ENCODE measurements around the gene SLC9A8. TPM values are rescaled to one million over a fixed set of nuclear protein-coding genes. Genes with fewer than 3 reads are reported as not detected.
A peak's percentile ranks its signal among the peaks of the same experiment; 100 is the strongest.
"Not testable (repeated sequence)": the region's sequence is repeated elsewhere in the genome, so short reads cannot be mapped to it uniquely, and the experiment has no call there.

SLC9A8 gene
- total RNA-seq, 1 donor from 2014 or later, result 1.6 TPM

DNA sequence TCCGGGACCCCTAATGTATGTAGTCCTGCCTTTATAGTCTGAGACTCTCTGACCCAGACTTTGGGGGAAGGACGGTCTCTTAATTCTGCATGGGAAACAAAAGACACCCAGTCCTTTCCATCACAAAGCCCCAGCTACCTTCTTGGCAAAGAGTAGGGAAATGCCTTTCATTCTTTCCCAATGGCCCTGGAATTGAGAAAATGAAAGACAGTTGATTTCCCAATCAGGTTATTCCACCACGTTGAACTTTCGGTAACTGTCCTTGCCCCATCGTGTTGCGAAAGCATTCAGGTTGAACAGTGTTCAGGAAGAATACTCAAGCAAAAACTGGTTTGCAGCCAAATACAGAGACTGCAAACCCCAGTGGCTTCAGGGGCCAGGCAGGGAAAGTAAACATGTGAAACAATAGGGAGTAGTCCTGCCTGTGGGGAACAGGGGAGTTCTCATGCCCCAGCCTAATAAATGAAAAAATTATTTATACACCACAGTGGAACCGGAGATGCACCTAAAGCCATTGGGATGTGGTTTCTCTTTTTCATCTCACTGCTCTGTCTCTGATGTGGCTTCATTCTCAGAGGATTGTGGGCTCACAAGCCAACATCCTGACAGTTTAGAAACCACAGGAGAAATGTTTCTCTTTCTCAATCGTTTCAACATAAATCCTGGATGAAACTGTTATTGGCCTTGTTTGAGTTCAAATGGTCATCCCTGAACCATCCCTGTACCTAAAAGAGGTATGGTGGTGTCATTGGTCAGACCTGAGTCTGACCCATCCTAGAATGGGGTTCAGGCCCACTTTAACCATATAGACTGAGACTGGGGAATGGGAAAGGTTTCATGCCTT is 44.2 kb upstream of the SLC9A8 start:
- H3K4me3 ChIP-seq (ENCODE audit: low read depth, low read length), result no peak overlapping the region
- TF ChIP-seq, protein P1, sequence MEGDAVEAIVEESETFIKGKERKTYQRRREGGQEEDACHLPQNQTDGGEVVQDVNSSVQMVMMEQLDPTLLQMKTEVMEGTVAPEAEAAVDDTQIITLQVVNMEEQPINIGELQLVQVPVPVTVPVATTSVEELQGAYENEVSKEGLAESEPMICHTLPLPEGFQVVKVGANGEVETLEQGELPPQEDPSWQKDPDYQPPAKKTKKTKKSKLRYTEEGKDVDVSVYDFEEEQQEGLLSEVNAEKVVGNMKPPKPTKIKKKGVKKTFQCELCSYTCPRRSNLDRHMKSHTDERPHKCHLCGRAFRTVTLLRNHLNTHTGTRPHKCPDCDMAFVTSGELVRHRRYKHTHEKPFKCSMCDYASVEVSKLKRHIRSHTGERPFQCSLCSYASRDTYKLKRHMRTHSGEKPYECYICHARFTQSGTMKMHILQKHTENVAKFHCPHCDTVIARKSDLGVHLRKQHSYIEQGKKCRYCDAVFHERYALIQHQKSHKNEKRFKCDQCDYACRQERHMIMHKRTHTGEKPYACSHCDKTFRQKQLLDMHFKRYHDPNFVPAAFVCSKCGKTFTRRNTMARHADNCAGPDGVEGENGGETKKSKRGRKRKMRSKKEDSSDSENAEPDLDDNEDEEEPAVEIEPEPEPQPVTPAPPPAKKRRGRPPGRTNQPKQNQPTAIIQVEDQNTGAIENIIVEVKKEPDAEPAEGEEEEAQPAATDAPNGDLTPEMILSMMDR (IDR thresholded peaks at IDR 0.05; ENCODE audit: insufficient read depth, low read length, severe bottlenecking), result no peak
- FAIRE-seq, result no peak
- H3K27me3 ChIP-seq (ENCODE audit: control insufficient read depth, insufficient read depth, low read length), result no peaks in the 10 kb centered on the region
- peak; percentile 95 for DNase-seq (ENCODE audit: low read depth)
- no peaks in the 10 kb centered on the region for H3K36me3 ChIP-seq (ENCODE audit: control insufficient read depth, insufficient read depth, low read length)

DNA sequence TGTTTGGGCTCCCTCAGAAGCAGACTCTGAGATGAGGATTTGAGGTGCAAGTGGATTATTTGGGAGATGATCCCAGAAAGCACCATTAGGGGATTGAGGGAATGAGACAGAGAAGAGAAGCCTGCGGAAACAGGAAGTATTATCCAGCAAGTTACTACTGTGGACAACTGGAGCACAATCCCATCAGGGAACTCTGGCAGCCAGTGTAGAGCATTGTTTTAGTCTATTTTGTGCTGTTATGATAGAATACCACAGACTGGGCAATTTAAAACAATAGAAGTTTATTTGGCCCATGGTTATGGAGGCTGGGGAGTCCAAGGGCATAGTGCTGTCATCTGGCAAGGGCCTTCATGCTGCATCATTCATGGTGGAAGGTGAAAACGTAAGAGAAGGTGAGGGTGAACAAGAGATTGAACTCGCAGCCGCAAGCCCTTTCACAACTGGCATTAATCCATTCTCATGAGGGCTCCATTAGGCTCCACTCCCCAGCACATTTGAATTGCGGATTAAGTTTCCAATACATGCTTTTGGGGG is 43.5 kb upstream of the SLC9A8 start:
- DNase-seq (ENCODE audit: low read depth) (no peak), FAIRE-seq (no peak)
- no peaks in the 10 kb centered on the region for H3K27me3 ChIP-seq (ENCODE audit: control insufficient read depth, insufficient read depth, low read length)
- no peak overlapping the region for H3K4me3 ChIP-seq (ENCODE audit: low read depth, low read length)
- H3K36me3 ChIP-seq (ENCODE audit: control insufficient read depth, insufficient read depth, low read length), result no peaks in the 10 kb centered on the region
- TF ChIP-seq, protein P1 (IDR thresholded peaks at IDR 0.05; ENCODE audit: insufficient read depth, low read length, severe bottlenecking), result no peak

DNA sequence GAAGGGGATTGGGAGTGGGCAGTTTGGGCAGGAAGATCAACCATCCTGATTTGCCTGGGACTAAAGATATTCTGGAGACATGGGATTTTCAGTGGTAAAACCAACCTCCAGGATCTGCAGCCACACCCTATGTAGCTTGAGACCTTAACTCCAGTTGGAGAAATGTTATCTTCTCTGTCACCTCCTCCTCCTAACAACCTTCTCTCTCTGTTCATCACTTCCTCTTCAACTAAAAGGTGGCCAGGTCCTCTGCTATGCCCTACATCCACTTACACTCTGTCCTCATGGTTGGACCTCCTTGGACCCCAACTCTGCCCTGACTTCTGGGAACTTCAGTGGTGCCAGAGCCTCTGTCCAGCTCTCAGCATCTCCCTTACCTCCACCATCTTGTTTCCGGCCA is 42.0 kb upstream of the SLC9A8 start:
- no peak for FAIRE-seq

DNA sequence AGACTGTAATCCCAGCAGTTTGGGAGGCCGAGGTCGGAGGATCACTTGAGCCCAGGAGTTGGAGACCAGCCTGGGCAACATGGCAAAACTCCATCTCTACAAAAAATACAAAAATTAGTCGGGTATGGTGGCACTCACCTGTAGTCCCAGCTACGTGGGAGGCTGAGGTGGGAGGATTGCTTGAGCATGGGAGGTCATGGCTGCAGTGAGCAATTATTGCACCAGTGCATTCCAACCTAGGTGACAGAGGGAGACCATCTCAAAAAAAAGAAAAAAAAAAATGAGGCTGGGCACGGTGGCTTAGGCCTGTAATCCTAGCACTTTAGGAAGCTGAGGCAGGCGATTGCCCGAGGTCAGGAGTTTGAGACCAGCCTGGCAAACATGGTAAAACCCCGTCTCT is 38.4 kb upstream of the SLC9A8 start:
- not testable (repeated sequence) for H3K36me3 ChIP-seq (ENCODE audit: control insufficient read depth, insufficient read depth, low read length); H3K27me3 ChIP-seq (ENCODE audit: control insufficient read depth, insufficient read depth, low read length); DNase-seq (ENCODE audit: low read depth); H3K4me3 ChIP-seq (ENCODE audit: low read depth, low read length); FAIRE-seq

More for the DNA sequence above, 42.0 kb upstream of the SLC9A8 start:
- no peak overlapping the region for H3K4me3 ChIP-seq (ENCODE audit: low read depth, low read length)
- TF ChIP-seq, protein P1 (IDR thresholded peaks at IDR 0.05; ENCODE audit: insufficient read depth, low read length, severe bottlenecking), result no peak
- DNase-seq (ENCODE audit: low read depth), result no peak
- no peaks in the 10 kb centered on the region for H3K27me3 ChIP-seq (ENCODE audit: control insufficient read depth, insufficient read depth, low read length)
- H3K36me3 ChIP-seq (ENCODE audit: control insufficient read depth, insufficient read depth, low read length), result no peaks in the 10 kb centered on the region

DNA sequence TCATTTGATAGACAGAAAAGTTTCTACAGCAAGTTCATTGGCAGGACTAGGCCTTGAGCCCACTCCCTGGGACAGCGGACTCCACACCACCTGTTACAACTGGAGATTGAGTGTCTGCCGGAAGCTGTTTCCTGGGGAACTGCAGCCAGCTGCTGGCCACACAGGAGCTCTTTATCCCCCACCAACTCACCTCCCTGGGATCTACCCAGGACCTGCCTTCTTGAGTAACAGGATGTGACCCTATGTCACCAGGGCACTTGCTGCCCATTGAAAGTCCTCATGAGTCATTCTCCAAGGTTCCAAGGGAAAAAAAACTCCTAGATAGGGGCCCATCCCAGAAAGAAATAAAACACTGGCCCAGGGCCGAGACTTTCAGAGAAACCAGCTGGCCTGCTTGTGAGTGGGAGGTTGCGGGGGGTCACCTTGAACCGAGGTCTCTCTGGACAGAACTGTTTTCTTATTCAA is 37.4 kb upstream of the SLC9A8 start:
- H3K27me3 ChIP-seq (ENCODE audit: control insufficient read depth, insufficient read depth, low read length), result no peaks in the 10 kb centered on the region
- TF ChIP-seq, protein P1 (IDR thresholded peaks at IDR 0.05; ENCODE audit: insufficient read depth, low read length, severe bottlenecking), result no peak
- H3K4me3 ChIP-seq (ENCODE audit: low read depth, low read length), result no peak overlapping the region
- DNase-seq (ENCODE audit: low read depth), result peak; percentile 69
- FAIRE-seq, result no peak
- H3K36me3 ChIP-seq (ENCODE audit: control insufficient read depth, insufficient read depth, low read length), result no peaks in the 10 kb centered on the region

DNA sequence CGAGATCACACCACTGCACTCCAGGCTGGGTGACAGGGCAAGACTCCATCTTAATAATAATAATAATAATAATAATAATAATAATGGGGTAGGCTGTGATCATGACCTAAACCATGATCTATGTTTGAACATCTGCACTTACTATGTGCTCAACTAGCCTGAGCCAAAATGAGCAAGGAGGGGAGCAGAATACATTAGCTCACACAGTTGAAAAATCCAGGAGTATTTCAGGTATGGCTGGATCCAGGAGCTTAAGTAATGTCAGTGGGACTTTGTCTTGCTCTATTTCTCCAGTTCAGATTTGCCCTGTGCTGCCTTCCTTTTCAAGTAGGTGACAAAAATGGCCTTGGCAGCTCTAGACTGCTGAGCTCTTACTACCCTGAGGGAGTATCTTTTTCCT is 32.7 kb upstream of the SLC9A8 start:
- FAIRE-seq, result no peak
- H3K27me3 ChIP-seq (ENCODE audit: control insufficient read depth, insufficient read depth, low read length), result no peaks in the 10 kb centered on the region
- H3K4me3 ChIP-seq (ENCODE audit: low read depth, low read length), result no peak overlapping the region
- TF ChIP-seq, protein P1 (IDR thresholded peaks at IDR 0.05; ENCODE audit: insufficient read depth, low read length, severe bottlenecking), result no peak
- H3K36me3 ChIP-seq (ENCODE audit: control insufficient read depth, insufficient read depth, low read length), result no peaks in the 10 kb centered on the region
- no peak for DNase-seq (ENCODE audit: low read depth)
